H1 (cell line): ENCODE data around the gene GRIA1. TPM values are rescaled to one million over a fixed set of nuclear protein-coding genes. Genes with fewer than 3 reads are reported as not detected.

Experiments
- polyA plus RNA-seq, 7 experiments: library from polyadenylated mRNA; depleted of rRNA in 3 of 7; stranded (reverse) in 5 of 7; unstranded in 2 of 7; fragments of >200 nt in 5 of 7; fragments of 200-250 nt in 2 of 7; gene quantifications; 1 replicate in 5 of 7; 2 replicates in 1 of 7; 4 replicates in 1 of 7; pipeline versions ENCODE4 v1.2.1 to v1.2.3, GENCODE V29; 2011 to 2013; ENCODE audit warnings: missing spikeins in 2 of 7, mixed read lengths in 2 of 7
- total RNA-seq: library from RNA; stranded (reverse); fragmentation: NEBNext Ultra II Directional; extraction: Animal tissue kit (Norgen Biotek cat#: 25700); gene quantifications from 2 replicates; pipeline ENCODE4 v1.2.1, GENCODE V29; 2021
- TF ChIP-seq, protein P1 (sequence below): fragments of 300-600 bp; sonication (generic); IDR thresholded peaks from 2 replicates; pipeline ENCODE4 v1.7.1; 2012; ENCODE audit warnings: low read length, moderate library complexity, mild to moderate bottlenecking, inconsistent platforms; ENCODE audit not compliant: insufficient replicate concordance

The GRIA1 gene
- total and polyA plus RNA-seq, 2 of the 8 experiments (the other 6 are each of a cell fraction or from before 2014, with no cell fraction given) = 0.97 to 2.5 TPM

DNA sequence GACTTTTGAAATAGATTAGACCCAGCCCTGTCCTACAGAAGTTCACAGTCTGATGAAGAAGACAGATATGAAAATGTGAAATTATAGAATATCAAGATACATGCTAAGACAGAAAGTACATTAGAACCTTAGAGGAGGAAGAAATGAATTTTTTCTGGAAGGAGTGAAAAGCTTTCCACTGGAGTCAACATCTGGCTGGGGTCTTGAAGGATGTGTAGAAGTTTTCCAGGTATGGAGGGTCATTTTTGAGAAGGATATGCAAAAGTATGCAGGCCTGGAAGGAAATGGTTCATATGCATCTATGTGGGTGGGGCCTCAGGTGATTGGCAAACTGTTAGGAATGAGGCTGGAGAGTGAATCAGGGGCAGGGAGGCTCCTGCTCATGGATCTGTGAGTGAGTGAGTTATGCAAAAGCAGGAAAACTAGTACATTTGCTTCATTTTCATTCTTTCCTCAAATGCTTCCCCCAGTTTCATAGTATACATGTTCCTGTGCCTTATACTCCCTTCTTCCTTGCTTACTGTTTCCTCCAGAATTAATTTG, 142.3 kb downstream of the GRIA1 start (continued):
- TF ChIP-seq, protein P1, sequence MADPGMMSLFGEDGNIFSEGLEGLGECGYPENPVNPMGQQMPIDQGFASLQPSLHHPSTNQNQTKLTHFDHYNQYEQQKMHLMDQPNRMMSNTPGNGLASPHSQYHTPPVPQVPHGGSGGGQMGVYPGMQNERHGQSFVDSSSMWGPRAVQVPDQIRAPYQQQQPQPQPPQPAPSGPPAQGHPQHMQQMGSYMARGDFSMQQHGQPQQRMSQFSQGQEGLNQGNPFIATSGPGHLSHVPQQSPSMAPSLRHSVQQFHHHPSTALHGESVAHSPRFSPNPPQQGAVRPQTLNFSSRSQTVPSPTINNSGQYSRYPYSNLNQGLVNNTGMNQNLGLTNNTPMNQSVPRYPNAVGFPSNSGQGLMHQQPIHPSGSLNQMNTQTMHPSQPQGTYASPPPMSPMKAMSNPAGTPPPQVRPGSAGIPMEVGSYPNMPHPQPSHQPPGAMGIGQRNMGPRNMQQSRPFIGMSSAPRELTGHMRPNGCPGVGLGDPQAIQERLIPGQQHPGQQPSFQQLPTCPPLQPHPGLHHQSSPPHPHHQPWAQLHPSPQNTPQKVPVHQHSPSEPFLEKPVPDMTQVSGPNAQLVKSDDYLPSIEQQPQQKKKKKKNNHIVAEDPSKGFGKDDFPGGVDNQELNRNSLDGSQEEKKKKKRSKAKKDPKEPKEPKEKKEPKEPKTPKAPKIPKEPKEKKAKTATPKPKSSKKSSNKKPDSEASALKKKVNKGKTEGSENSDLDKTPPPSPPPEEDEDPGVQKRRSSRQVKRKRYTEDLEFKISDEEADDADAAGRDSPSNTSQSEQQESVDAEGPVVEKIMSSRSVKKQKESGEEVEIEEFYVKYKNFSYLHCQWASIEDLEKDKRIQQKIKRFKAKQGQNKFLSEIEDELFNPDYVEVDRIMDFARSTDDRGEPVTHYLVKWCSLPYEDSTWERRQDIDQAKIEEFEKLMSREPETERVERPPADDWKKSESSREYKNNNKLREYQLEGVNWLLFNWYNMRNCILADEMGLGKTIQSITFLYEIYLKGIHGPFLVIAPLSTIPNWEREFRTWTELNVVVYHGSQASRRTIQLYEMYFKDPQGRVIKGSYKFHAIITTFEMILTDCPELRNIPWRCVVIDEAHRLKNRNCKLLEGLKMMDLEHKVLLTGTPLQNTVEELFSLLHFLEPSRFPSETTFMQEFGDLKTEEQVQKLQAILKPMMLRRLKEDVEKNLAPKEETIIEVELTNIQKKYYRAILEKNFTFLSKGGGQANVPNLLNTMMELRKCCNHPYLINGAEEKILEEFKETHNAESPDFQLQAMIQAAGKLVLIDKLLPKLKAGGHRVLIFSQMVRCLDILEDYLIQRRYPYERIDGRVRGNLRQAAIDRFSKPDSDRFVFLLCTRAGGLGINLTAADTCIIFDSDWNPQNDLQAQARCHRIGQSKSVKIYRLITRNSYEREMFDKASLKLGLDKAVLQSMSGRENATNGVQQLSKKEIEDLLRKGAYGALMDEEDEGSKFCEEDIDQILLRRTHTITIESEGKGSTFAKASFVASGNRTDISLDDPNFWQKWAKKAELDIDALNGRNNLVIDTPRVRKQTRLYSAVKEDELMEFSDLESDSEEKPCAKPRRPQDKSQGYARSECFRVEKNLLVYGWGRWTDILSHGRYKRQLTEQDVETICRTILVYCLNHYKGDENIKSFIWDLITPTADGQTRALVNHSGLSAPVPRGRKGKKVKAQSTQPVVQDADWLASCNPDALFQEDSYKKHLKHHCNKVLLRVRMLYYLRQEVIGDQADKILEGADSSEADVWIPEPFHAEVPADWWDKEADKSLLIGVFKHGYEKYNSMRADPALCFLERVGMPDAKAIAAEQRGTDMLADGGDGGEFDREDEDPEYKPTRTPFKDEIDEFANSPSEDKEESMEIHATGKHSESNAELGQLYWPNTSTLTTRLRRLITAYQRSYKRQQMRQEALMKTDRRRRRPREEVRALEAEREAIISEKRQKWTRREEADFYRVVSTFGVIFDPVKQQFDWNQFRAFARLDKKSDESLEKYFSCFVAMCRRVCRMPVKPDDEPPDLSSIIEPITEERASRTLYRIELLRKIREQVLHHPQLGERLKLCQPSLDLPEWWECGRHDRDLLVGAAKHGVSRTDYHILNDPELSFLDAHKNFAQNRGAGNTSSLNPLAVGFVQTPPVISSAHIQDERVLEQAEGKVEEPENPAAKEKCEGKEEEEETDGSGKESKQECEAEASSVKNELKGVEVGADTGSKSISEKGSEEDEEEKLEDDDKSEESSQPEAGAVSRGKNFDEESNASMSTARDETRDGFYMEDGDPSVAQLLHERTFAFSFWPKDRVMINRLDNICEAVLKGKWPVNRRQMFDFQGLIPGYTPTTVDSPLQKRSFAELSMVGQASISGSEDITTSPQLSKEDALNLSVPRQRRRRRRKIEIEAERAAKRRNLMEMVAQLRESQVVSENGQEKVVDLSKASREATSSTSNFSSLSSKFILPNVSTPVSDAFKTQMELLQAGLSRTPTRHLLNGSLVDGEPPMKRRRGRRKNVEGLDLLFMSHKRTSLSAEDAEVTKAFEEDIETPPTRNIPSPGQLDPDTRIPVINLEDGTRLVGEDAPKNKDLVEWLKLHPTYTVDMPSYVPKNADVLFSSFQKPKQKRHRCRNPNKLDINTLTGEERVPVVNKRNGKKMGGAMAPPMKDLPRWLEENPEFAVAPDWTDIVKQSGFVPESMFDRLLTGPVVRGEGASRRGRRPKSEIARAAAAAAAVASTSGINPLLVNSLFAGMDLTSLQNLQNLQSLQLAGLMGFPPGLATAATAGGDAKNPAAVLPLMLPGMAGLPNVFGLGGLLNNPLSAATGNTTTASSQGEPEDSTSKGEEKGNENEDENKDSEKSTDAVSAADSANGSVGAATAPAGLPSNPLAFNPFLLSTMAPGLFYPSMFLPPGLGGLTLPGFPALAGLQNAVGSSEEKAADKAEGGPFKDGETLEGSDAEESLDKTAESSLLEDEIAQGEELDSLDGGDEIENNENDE = no peak
